Aorta (tissue), 5 donors: ENCODE results near the gene MTX3. TPM values are rescaled to one million over a fixed set of nuclear protein-coding genes. Genes with fewer than 3 reads are reported as not detected.

Experiments
- ATAC-seq: fragments of 200-7000 bp; cut with Tn5 transposase; one replicate; pipeline ENCODE4 v1.9.1; 2022; ENCODE audit warnings: moderate library complexity; ENCODE audit not compliant: low FRiP score
- DNase-seq, 2 donors: peaks; one replicate each; pipeline ENCODE4 v3.0.0-alpha.2; 2020
- H3K27ac ChIP-seq, 2 donors: one replicate each; pipeline ENCODE4 v1.5.1; 2013; ENCODE audit warnings: low read length in 2 of 2, mild to moderate bottlenecking in 2 of 2, moderate library complexity in 2 of 2, control low read depth in 1 of 2, inconsistent platforms in 1 of 2, low read depth in 1 of 2
- H3K27me3 ChIP-seq, 2 donors: one replicate each; pipeline ENCODE4 v1.6.1; 2013; ENCODE audit warnings: control low read depth in 1 of 2, low read length in 1 of 2, mild to moderate bottlenecking in 1 of 2, moderate library complexity in 1 of 2; ENCODE audit not compliant: insufficient read depth in 2 of 2, control insufficient read depth in 1 of 2
- H3K36me3 ChIP-seq, 2 donors: one replicate each; pipeline ENCODE4 v1.6.1; 2013; ENCODE audit warnings: control low read depth in 1 of 2, low read length in 1 of 2, mild to moderate bottlenecking in 1 of 2; ENCODE audit not compliant: insufficient read depth in 2 of 2, control insufficient read depth in 1 of 2
- H3K4me1 ChIP-seq, 2 donors: one replicate each; pipeline ENCODE4 v1.6.1; 2013; ENCODE audit warnings: low read length in 2 of 2, control low read depth in 1 of 2, mild to moderate bottlenecking in 1 of 2, moderate library complexity in 1 of 2; ENCODE audit not compliant: insufficient read depth in 2 of 2, control insufficient read depth in 1 of 2
- H3K4me3 ChIP-seq, 2 donors: one replicate each; pipeline ENCODE4 v1.5.1; 2013; ENCODE audit warnings: low read length in 2 of 2, control low read depth in 1 of 2, mild to moderate bottlenecking in 1 of 2
- H3K9me3 ChIP-seq: one replicate; pipeline ENCODE4 v1.6.1; 2013; ENCODE audit warnings: mild to moderate bottlenecking, low read length; ENCODE audit not compliant: control insufficient read depth
- WGBS, 2 donors: extraction: QIAGEN DNeasy Blood & Tissue Kit; methylation state at CpG; one replicate each; pipeline ENCODE4 v1.1.7; 2013; 5-methylcytosine and 5-hydroxymethylcytosine counted together
- intact Hi-C, 2 donors: fragments of 100-400 bp; cut with DNase I; formaldehyde crosslinking; loops; one replicate each; pipeline versions ENCODE4 v1.14.2 to v1.15.0; 2022
- polyA plus RNA-seq, 2 donors: library from polyadenylated mRNA; stranded (reverse); fragments of 200-250 nt; gene quantifications; one replicate each; pipeline ENCODE4 v1.2.3, GENCODE V29; 2013
- total RNA-seq, 2 donors: library from RNA; stranded (reverse); fragmentation: NEBNext Ultra II Directional; extraction: Animal tissue kit (Norgen Biotek cat#: 25700); gene quantifications; one replicate each; pipeline ENCODE4 v1.2.1, GENCODE V29; 2021
- donor health status: healthy with polysubstance abuse.
- donor health status: Bipolar disorder and iron deficiency.
- donor health status: DM: no; HTN: no; CAD: no.
- donor health status: DM: no; HTN: no; CAD: no.
- donor health status: DM: yes; HTN: yes; CAD: no.

The MTX3 gene
- total and polyA plus RNA-seq, 4 donors: 6.5 to 16.6 (median 10.5) TPM

GRCh38 chr5:79973996-79974395 lies 17.1 kb downstream of the MTX3 start:
- Histone ChIP-seq H3K27me3 (no peaks in the 10 kb centered on the region), H3K36me3 (peaks cover 0 to 3% of the 10 kb centered on the region in 2 donors), H3K27ac (no peak overlapping the region), H3K4me1 (no peaks in the 10 kb centered on the region), H3K4me3 (no peak overlapping the region), H3K9me3 (no peaks in the 10 kb centered on the region)
- no peak for ATAC-seq
- intact Hi-C loops: no loop called here
- no peak for DNase-seq
- 75 to 76% methylated on average over 3 of the region's 3 CpGs for WGBS, 2 donors

- 66 to 70% methylated on average over 3 of the region's 3 CpGs for WGBS, 2 donors
- intact Hi-C loops: no loop called here
- ATAC-seq (no peak), DNase-seq (no peak)
- Histone ChIP-seq H3K4me3 (no peak overlapping the region), H3K27me3 (no peaks in the 10 kb centered on the region), H3K36me3 (peaks cover 0 to 3% of the 10 kb centered on the region in 2 donors), H3K9me3 (no peaks in the 10 kb centered on the region), H3K27ac (no peak overlapping the region), H3K4me1 (no peaks in the 10 kb centered on the region)
Observed at GRCh38 chr5:79973511-79973910, 17.6 kb downstream of the MTX3 start.

- H3K36me3 ChIP-seq: no peaks in the 10 kb centered on the region
- no peak overlapping the region for H3K4me3 ChIP-seq
- ATAC-seq: no peak
- H3K27me3 ChIP-seq: no peaks in the 10 kb centered on the region
- no peaks in the 10 kb centered on the region for H3K9me3 ChIP-seq
- no peaks in the 10 kb centered on the region for H3K4me1 ChIP-seq
- intact Hi-C loops: no loop called here
- no peak overlapping the region for H3K27ac ChIP-seq
- WGBS, 2 donors: 65 to 69% methylated on average over 4 of the region's 4 CpGs
- DNase-seq: no peak
Observed at GRCh38 chr5:79971156-79971555, 19.9 kb downstream of the MTX3 start.

DNA sequence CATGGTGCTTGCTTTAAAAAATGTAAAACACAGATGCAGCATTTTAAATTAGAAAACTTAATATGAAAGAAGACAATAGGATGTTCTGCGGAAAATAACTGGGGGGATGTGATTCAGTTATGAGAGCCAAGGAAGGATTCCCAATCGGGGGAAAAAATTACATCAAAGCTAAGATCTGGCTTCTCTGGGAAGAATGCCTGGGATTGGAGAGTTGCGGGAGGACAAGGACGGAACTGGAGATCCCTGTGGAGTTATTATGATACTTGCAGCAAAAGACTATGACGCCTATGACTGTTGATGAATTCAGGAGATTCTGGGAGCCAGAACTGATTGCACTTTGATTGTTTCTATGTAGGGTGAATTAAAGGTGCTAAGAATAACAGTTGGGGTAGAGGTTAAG lies 24.6 kb downstream of the MTX3 start:
- DNase-seq (no peak), ATAC-seq (no peak)
- Histone ChIP-seq H3K4me3 (no peak overlapping the region), H3K36me3 (no peaks in the 10 kb centered on the region), H3K4me1 (no peaks in the 10 kb centered on the region), H3K27ac (no peak overlapping the region), H3K9me3 (no peaks in the 10 kb centered on the region), H3K27me3 (no peaks in the 10 kb centered on the region)
- 78 to 81% methylated on average over 5 of the region's 5 CpGs for WGBS, 2 donors
- intact Hi-C loops: no loop called here

- Histone ChIP-seq H3K27me3 (no peaks in the 10 kb centered on the region), H3K27ac (no peak overlapping the region), H3K9me3 (no peaks in the 10 kb centered on the region), H3K4me3 (no peak overlapping the region), H3K4me1 (no peaks in the 10 kb centered on the region), H3K36me3 (no peaks in the 10 kb centered on the region)
- WGBS, 2 donors: 10 to 48% methylated on average over 7 of the region's 7 CpGs
- intact Hi-C loops: no loop called here
- DNase-seq: no peak
- ATAC-seq: no peak
Observed at GRCh38 chr5:79964136-79964535, 26.9 kb downstream of the MTX3 start.

DNA sequence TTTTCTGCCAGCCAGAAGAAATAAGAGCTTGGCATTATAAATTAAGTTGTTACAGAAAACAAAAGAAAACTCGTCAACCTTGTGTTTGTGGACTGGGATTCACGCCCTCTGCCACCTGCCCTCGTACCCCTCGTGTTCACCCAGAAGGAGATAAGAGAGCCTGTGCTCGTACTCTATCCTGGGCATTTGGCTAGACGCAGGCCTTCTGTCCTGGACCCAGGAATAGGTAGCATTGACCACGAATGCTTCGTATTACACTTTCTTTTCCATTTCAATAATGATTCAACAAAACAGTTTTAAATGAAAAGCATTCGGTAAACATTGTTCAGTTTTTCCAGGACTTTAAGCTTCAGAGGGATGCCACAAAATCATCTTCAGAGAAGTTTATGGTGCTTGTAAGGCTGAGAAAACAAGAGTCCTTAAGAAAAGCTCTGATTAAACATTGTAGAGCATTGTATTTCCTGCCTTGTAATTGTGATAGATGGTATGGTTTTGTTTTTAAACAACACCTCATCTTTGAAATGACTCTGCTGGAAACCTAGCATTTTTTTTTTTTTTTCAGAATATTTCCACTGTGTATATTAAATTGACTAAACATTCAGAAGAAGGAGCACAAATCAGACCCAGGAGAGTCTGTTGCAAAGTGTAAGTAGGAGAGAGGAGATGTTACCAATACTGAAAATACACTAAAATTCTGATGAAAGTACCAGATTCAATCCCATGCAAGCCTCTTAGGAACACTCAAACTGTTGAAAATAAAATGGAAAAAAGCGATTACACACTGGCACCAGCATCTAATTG lies 27.6 kb downstream of the MTX3 start:
- no peak for ATAC-seq
- 59 to 66% methylated on average over 10 of the region's 10 CpGs for WGBS, 2 donors
- intact Hi-C loops: no loop called here
- Histone ChIP-seq H3K36me3 (no peaks in the 10 kb centered on the region), H3K27ac (no peak overlapping the region), H3K4me3 (no peak overlapping the region), H3K9me3 (no peaks in the 10 kb centered on the region), H3K4me1 (no peaks in the 10 kb centered on the region), H3K27me3 (no peaks in the 10 kb centered on the region)
- no peak for DNase-seq

DNA sequence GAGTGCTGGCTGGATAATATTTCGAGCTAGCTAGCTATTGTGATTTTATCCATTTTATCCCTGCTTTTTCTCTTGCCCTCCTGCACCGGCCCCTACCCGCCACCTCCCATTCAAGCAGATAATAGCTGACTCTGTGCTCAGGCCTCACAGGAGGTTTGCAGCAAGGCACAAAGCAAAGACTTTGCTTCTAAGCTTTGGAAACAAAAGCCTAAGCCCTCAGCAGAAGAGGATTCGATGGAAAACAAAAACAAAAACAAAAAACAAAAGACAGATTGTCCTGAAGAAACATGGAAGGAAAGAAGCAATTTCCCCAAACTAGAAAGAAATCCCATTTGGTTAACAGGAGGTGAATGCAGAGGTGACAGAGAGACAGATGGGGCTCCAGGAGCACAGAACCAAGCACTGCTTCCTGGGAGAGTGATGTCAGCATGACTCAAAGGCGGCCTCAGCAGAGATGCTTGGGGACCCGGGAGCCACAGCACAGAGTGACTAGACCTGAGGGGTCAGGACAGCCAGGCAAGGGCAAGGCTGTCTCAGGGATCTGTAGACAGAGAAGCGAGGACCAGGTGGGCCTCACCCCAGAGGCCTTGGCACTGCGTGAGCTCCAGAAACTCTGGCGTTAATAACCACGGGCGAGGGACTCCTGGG lies 28.4 kb downstream of the MTX3 start:
- ATAC-seq: no peak

GRCh38 chr5:79961716-79962574 lies 29.1 kb downstream of the MTX3 start:
- 72 to 75% methylated on average over 9 of the region's 9 CpGs for WGBS, 2 donors
- H3K9me3 ChIP-seq: no peaks in the 10 kb centered on the region
- no peaks in the 10 kb centered on the region for H3K27me3 ChIP-seq
- no peak overlapping the region for H3K4me3 ChIP-seq
- intact Hi-C loops: no loop called here
- H3K36me3 ChIP-seq: no peaks in the 10 kb centered on the region
- H3K4me1 ChIP-seq: no peaks in the 10 kb centered on the region
- no peak overlapping the region for H3K27ac ChIP-seq
- ATAC-seq (no peak), DNase-seq (no peak)

More for the DNA sequence above, 28.4 kb downstream of the MTX3 start:
- H3K4me1 ChIP-seq: no peaks in the 10 kb centered on the region
- DNase-seq: no peak
- WGBS, 2 donors: 55 to 59% methylated on average over 11 of the region's 11 CpGs
- intact Hi-C loops: no loop called here
- H3K27ac ChIP-seq: no peak overlapping the region
- H3K9me3 ChIP-seq: no peaks in the 10 kb centered on the region
- no peak overlapping the region for H3K4me3 ChIP-seq
- H3K27me3 ChIP-seq: no peaks in the 10 kb centered on the region
- H3K36me3 ChIP-seq: no peaks in the 10 kb centered on the region
